Adrenal gland (tissue), 19 donors: ENCODE measurements around the gene DOP1A. TPM values are rescaled to one million over a fixed set of nuclear protein-coding genes. Genes with fewer than 3 reads are reported as not detected.

Experiments used
- DNase-seq, 7 donors: peaks; one replicate each; pipeline ENCODE4 v3.0.0-alpha.2; 2019 to 2020
- H3K27ac ChIP-seq, 5 donors: fragments of 200-600 bp; sonication (generic) in 4 of 5; 1 replicate in 3 of 5; 2 replicates in 2 of 5; pipeline versions ENCODE4 v1.5.1 to v1.8.0; 2016 to 2020; ENCODE audit warnings: mild to moderate bottlenecking in 1 of 5
- H3K27me3 ChIP-seq: fragments of 200-600 bp; 2 replicates; pipeline ENCODE4 v1.8.0; 2021
- H3K36me3 ChIP-seq, 2 donors: fragments of 200-600 bp; replicated peaks in 1 of 2; 1 replicate in 1 of 2; 2 replicates in 1 of 2; pipeline versions ENCODE4 v1.5.1 to v1.8.0; 2018 to 2022
- H3K4me1 ChIP-seq, 2 donors: fragments of 200-600 bp; replicated peaks in 1 of 2; 1 replicate in 1 of 2; 2 replicates in 1 of 2; pipeline versions ENCODE4 v1.5.1 to v1.8.0; 2018 to 2021
- H3K4me3 ChIP-seq, 4 donors: fragments of 200-600 bp; sonication (generic) in 3 of 4; one replicate each; pipeline ENCODE4 v1.5.1; 2016 to 2018
- H3K9me3 ChIP-seq, 3 donors: fragments of 200-600 bp; sonication (generic) in 1 of 3; replicated peaks in 1 of 3; 1 replicate in 2 of 3; 2 replicates in 1 of 3; pipeline versions ENCODE4 v1.5.1 to v1.8.0; 2016 to 2021
- POLR2A ChIP-seq, 2 donors: fragments of 450-650 bp; IDR thresholded peaks; one replicate each; pipeline ENCODE4 v1.6.1; 2017; ENCODE audit warnings: antibody characterized with exemption in 2 of 2, mild to moderate bottlenecking in 2 of 2, moderate library complexity in 1 of 2
- WGBS, 4 donors: extraction: QIAGEN DNeasy Blood & Tissue Kit in 2 of 4; methylation state at CpG; one replicate each; pipeline versions ENCODE4 v1.1.5 to v1.1.7; 2013 to 2017; 5-methylcytosine and 5-hydroxymethylcytosine counted together
- intact Hi-C, 2 donors: fragments of 100-400 bp; cut with DNase I; formaldehyde crosslinking; loops; one replicate each; pipeline versions ENCODE4 v1.14.1 to v1.15.0; 2022 to 2023
- long read RNA-seq, 10 donors: library from polyadenylated mRNA in 3 of 10; unstranded in 2 of 10; stranded (forward) in 1 of 10; transcript quantifications; one replicate each; pipeline ENCODE4 v2.0.0 and lab custom pipeline, GENCODE V29; 2021 to 2026
- polyA plus RNA-seq, 3 donors: library from polyadenylated mRNA; stranded (reverse); fragments of 200-250 nt in 2 of 3; fragments of 350-450 nt in 1 of 3; fragmentation: Illumina TruSeq in 1 of 3; extraction: RNeasy Lipid Tissue Mini Kit (QIAGEN cat#74804) in 1 of 3; gene quantifications; one replicate each; pipeline ENCODE4 v1.2.3, GENCODE V29; 2013 to 2014
- total RNA-seq, 9 donors: library from RNA; depleted of rRNA in 4 of 9; stranded (reverse); fragments of >200 nt in 4 of 9; fragments of 120-200 nt in 1 of 9; fragmentation: NEBNext Ultra II Directional in 1 of 9; extraction: Animal tissue kit (Norgen Biotek cat#: 25700) in 1 of 9; gene quantifications; one replicate each; pipeline versions ENCODE4 v1.1.0 to v1.2.4, GENCODE V29; 2013 to 2023
- TF ChIP-seq, protein P1 (sequence below), 6 experiments: fragments of 450-650 bp in 4 of 6; fragments of 200-600 bp in 2 of 6; sonication (generic) in 1 of 6; IDR thresholded peaks; 1 replicate in 5 of 6; 2 replicates in 1 of 6; pipeline versions ENCODE4 v1.5.1 to v1.8.0; 2016 to 2021; ENCODE audit warnings: antibody characterized with exemption in 6 of 6, mild to moderate bottlenecking in 2 of 6, moderate library complexity in 1 of 6
- donor health status: healthy with polysubstance abuse.
- donor health status: Bipolar disorder and iron deficiency.
- donor health status: DM: yes; HTN: yes; CAD: no.
- donor health status: DM: no; HTN: no; CAD: no.
- donor health status: DM: no; HTN: no; CAD: no.
- donor health status: DM: yes; HTN: yes; CAD: no.

DOP1A gene
- 10 to 100 TPM; 12.2 to 33.6 (median 21.2) TPM for total RNA-seq
- 10 to 100 TPM; 11.3 to 11.7 (median 11.4) TPM for polyA plus RNA-seq
- long read RNA-seq, donor 1 = 0 reads
- long read RNA-seq, donor 2, partial matches to known transcripts = 5 of 5 reads
- long read RNA-seq, donor 2, other reads (novel, unspliced or antisense) = 0 of 5 reads
- long read RNA-seq, donor 3, partial matches to known transcripts = 8 of 8 reads
- long read RNA-seq, donor 3, other reads (novel, unspliced or antisense) = 0 of 8 reads
- long read RNA-seq, donor 4, partial matches to known transcripts = 0 of 5 reads
- long read RNA-seq, donor 4, other reads (novel, unspliced or antisense) = 5 of 5 reads
- long read RNA-seq, donor 5, full-length matches to known transcripts = 1 of 6 reads
- long read RNA-seq, donor 5, partial matches to known transcripts = 0 of 6 reads
- long read RNA-seq, donor 5, other reads (novel, unspliced or antisense) = 5 of 6 reads
- long read RNA-seq, donor 6, partial matches to known transcripts = 1 of 3 reads
- long read RNA-seq, donor 6, other reads (novel, unspliced or antisense) = 2 of 3 reads
- long read RNA-seq, donor 7 = 0 reads
- long read RNA-seq, donor 8 = 0 reads
- long read RNA-seq, donor 9 = 0 reads
- long read RNA-seq, donor 10 = 0 reads

DNA sequence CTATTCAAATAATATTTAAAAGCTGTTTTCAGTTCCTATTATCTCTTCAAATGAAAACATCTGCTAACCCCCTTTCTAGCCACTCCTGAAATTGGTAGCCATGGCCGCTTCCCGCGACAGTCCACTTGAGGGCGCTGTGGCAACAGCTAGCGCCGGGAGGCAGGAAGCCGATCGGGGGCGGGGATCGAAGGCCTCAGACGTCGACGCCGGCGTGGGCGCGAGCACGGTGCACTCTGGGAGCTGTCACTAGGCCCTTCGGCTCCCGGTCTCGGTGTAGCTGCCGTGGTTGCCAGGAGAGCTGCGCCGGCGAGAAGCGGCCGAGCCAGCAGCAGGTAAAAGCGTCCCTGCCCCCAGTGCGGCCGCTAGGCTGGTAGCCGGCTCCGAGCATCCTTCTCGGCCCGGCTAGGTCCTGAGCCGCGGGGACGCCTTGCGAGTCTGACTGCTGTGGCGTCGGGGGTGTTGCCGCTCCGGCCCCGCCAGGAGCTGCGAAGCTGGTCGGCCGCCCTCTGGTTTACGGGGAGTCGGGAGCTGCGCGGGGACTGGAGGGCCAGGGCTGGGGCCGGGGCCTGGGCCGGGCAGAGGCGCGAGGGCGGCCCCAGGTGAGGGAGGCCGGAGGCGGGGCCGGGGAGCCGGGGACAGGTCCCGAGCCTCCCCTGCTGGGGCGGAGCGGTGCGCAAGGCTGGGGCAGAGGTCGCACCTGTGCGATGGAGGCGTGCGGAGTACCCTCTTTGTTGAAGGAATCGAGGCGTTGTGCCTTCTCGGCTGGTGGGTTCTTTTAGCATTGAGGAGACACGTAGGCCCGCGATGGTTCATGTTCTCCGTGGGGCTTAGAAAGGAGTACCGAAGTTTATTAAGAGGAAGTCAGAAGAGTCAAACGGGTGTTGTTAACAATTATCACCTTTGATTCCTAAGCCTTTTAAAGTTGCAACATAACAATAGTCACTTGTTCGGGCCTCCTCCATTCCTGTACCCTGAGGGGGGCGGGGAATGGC, at the start of gene DOP1A:
Gene DOP1A, plus strand, starts transcription at position 224 of the 992 bp plus-strand sequence. CDS start 29,307 bp downstream, outside the sequence.
- H3K27ac ChIP-seq = peak within 1 kb of the TSS; percentile 23 to 91 (median 88)
- H3K27me3 ChIP-seq = no peaks in the 10 kb centered on the region
- no peaks in the 10 kb centered on the region for H3K9me3 ChIP-seq
- H3K4me1 ChIP-seq = peaks cover 3 to 41% of the 10 kb centered on the region in 2 donors
- 0 to 1% (median 1%) methylated on average over 13 to 78 of the region's 78 CpGs for WGBS, 4 donors
- DNase-seq = peak; percentile 95 to 98 (median 97)
- H3K36me3 ChIP-seq = no peaks in the 10 kb centered on the region
- peak within 1 kb of the TSS; percentile 36 to 96 (median 64) for H3K4me3 ChIP-seq
- peak; percentile 19 to 77 for TF ChIP-seq POLR2A (IDR thresholded peaks at IDR 0.05)
- TF ChIP-seq, protein P1, sequence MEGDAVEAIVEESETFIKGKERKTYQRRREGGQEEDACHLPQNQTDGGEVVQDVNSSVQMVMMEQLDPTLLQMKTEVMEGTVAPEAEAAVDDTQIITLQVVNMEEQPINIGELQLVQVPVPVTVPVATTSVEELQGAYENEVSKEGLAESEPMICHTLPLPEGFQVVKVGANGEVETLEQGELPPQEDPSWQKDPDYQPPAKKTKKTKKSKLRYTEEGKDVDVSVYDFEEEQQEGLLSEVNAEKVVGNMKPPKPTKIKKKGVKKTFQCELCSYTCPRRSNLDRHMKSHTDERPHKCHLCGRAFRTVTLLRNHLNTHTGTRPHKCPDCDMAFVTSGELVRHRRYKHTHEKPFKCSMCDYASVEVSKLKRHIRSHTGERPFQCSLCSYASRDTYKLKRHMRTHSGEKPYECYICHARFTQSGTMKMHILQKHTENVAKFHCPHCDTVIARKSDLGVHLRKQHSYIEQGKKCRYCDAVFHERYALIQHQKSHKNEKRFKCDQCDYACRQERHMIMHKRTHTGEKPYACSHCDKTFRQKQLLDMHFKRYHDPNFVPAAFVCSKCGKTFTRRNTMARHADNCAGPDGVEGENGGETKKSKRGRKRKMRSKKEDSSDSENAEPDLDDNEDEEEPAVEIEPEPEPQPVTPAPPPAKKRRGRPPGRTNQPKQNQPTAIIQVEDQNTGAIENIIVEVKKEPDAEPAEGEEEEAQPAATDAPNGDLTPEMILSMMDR (IDR thresholded peaks at IDR 0.05) = peak; percentile 90 to 99 (median 96)
- intact Hi-C loops = loop anchor here (10.0 kb wide), 2 partner anchors 147 to 447 kb away; partner anchors contain the start of gene PRSS35 (in 1 of the 2)

DNA sequence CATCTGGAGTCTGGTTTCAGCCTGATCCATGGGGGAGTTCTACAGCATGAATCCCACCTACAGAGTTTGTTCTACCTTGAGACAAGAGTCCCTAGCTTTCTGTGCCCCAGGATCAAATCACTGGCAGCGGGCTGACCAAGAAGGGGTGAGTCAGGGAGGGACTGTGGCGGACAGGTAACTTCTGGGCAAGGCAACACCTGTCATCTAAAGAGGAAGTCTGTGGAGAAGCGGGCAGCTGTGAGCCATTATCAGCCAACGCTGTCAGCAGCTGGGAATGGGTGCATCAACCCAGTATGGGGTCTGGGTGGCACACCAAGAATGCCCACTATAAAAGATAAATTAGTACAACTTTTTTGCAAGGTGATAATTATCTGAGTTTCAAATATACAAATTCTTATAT, 47.7 kb upstream of the DOP1A start:
- no peak overlapping the region for H3K27ac ChIP-seq
- intact Hi-C loops = no loop called here
- no peak overlapping the region for H3K4me3 ChIP-seq
- DNase-seq = no peak
- H3K4me1 ChIP-seq = no peaks in the 10 kb centered on the region
- 93 to 97% (median 94%) methylated on average over 4 of the region's 4 CpGs for WGBS, 4 donors
- H3K36me3 ChIP-seq = no peaks in the 10 kb centered on the region
- no peaks in the 10 kb centered on the region for H3K9me3 ChIP-seq
- no peaks in the 10 kb centered on the region for H3K27me3 ChIP-seq
- TF ChIP-seq POLR2A (IDR thresholded peaks at IDR 0.05) = no peak

DNA sequence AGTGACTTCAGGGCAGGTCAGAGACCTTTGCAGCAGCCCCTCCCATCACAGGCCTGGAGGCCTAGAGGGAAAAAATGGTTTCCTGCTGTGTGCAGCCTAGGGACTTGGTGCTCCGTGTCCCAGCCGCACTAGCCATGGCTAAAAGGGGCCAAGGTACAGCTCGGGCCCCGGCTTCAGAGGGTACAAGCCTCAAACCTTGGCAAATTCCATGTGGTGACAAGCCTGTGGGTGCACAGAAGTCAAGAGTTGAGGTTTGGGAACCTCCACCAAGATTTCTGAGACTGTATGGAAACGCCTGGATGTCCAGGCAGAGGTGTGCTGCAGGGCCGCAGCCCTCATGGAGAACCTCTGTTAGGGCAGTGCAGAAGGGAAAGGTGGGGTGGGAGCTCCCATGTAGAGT, 35.8 kb upstream of the DOP1A start:
- Histone ChIP-seq H3K9me3 (peaks cover 0 to 5% (median 0%) of the 10 kb centered on the region in 3 donors), H3K27ac (no peak overlapping the region), H3K27me3 (no peaks in the 10 kb centered on the region), H3K4me1 (no peaks in the 10 kb centered on the region), H3K4me3 (no peak overlapping the region), H3K36me3 (no peaks in the 10 kb centered on the region)
- WGBS, 4 donors = 95 to 97% (median 96%) methylated on average over 6 of the region's 6 CpGs
- no peak for TF ChIP-seq POLR2A (IDR thresholded peaks at IDR 0.05)
- TF ChIP-seq, protein P1 (IDR thresholded peaks at IDR 0.05) = no peak
- intact Hi-C loops = no loop called here
- DNase-seq = no peak

DNA sequence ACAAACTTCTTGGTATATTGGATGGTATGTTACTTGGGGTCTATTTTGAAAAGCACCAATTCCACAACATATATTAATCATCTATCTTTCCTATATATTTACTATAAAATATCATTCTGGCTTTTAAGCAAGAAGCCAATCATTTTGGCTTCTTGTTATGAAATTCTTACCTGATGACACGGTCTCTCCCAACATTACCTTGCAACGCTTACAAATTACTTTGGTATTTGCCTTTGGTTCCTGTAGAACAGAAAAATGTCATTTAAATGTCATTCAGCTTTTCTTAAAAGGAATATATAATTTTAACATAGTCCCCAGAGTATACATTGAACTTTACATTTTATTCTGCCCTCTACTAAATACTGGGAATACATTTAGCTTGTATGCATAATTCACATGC, 29.2 kb upstream of the DOP1A start:
- intact Hi-C loops = no loop called here
- no peak for TF ChIP-seq POLR2A (IDR thresholded peaks at IDR 0.05)
- TF ChIP-seq, protein P1 (IDR thresholded peaks at IDR 0.05) = no peak
- Histone ChIP-seq H3K9me3 (no peaks in the 10 kb centered on the region), H3K36me3 (no peaks in the 10 kb centered on the region), H3K27ac (no peak overlapping the region), H3K27me3 (no peaks in the 10 kb centered on the region), H3K4me3 (no peak overlapping the region), H3K4me1 (no peaks in the 10 kb centered on the region)
- DNase-seq = no peak
- 95 to 100% (median 97%) methylated on average over 2 of the region's 2 CpGs for WGBS, 4 donors
